HepG2 (cell line): ENCODE results near the gene APRT. TPM values are rescaled to one million over a fixed set of nuclear protein-coding genes. Genes with fewer than 3 reads are reported as not detected.
A peak's percentile ranks its signal among the peaks of the same experiment; 100 is the strongest.

Source experiments
- AKAP8 ChIP-seq: sonication (generic); formaldehyde crosslinking; IDR thresholded peaks from 2 replicates; pipeline ENCODE4 v1.5.1; 2020; ENCODE audit warnings: mild to moderate bottlenecking, missing genetic modification reagents
- ARID3A ChIP-seq: IDR thresholded peaks from 2 replicates; pipeline ENCODE4 v1.6.1; 2012; ENCODE audit warnings: low read depth, low read length, improper control_type of control experiment
- HCFC1 ChIP-seq: fragments of 150-350 bp; IDR thresholded peaks from 2 replicates; pipeline ENCODE4 v1.6.1; 2014; ENCODE audit warnings: low read depth, low read length
- HNF4A ChIP-seq: sonication (generic); formaldehyde crosslinking; IDR thresholded peaks from 2 replicates; pipeline ENCODE4 v1.4.0; 2020; ENCODE audit warnings: missing genetic modification reagents
- KDM6A ChIP-seq: IDR thresholded peaks from 2 replicates; pipeline ENCODE4 v1.6.1; 2016; ENCODE audit warnings: low read depth
- KLF11 ChIP-seq: IDR thresholded peaks from 2 replicates; pipeline ENCODE4 v1.6.1; 2016; ENCODE audit warnings: missing compliant biosample characterization
- LBX2 ChIP-seq: sonication (generic); formaldehyde crosslinking; IDR thresholded peaks from 2 replicates; pipeline ENCODE4 v1.5.0; 2020; ENCODE audit warnings: missing genetic modification reagents, mild to moderate bottlenecking, borderline replicate concordance
- MYPOP ChIP-seq: sonication (generic); formaldehyde crosslinking; IDR thresholded peaks from 2 replicates; pipeline ENCODE4 v1.8.1; 2023; ENCODE audit warnings: mild to moderate bottlenecking, moderate library complexity, missing genetic modification reagents
- PAX8 ChIP-seq: sonication (generic); formaldehyde crosslinking; IDR thresholded peaks from 2 replicates; pipeline ENCODE4 v1.8.0; 2022; ENCODE audit warnings: mild to moderate bottlenecking, missing genetic modification reagents, borderline replicate concordance
- PITX1 ChIP-seq: sonication (generic); formaldehyde crosslinking; IDR thresholded peaks from 2 replicates; pipeline ENCODE4 v1.5.1; 2020; ENCODE audit warnings: mild to moderate bottlenecking, missing genetic modification reagents
- PRDM4 ChIP-seq: sonication (generic); formaldehyde crosslinking; IDR thresholded peaks from 2 replicates; pipeline ENCODE4 v1.9.0; 2021; ENCODE audit warnings: missing genetic modification reagents, borderline replicate concordance
- RARG ChIP-seq: sonication (generic); formaldehyde crosslinking; IDR thresholded peaks from 2 replicates; pipeline ENCODE4 v1.4.0; 2020; ENCODE audit warnings: low read depth, mild to moderate bottlenecking, missing genetic modification reagents
- SAFB2 ChIP-seq: sonication (generic); formaldehyde crosslinking; IDR thresholded peaks from 2 replicates; pipeline ENCODE4 v1.5.1; 2020; ENCODE audit warnings: missing genetic modification reagents, low read depth, mild to moderate bottlenecking, borderline replicate concordance
- SP2 ChIP-seq: sonication (generic); formaldehyde crosslinking; IDR thresholded peaks from 2 replicates; pipeline ENCODE4 v1.5.1; 2020; ENCODE audit warnings: mild to moderate bottlenecking, missing genetic modification reagents
- TCF7 ChIP-seq: sonication (generic); IDR thresholded peaks from 2 replicates; pipeline ENCODE4 v1.6.1; 2016; ENCODE audit warnings: antibody characterized with exemption, low read depth
- ZBTB42 ChIP-seq: sonication (generic); formaldehyde crosslinking; IDR thresholded peaks from 2 replicates; pipeline ENCODE4 v1.5.0; 2020; ENCODE audit warnings: mild to moderate bottlenecking, missing genetic modification reagents
- ZFP1 ChIP-seq: IDR thresholded peaks from 2 replicates; pipeline ENCODE4 v1.6.1; 2016
- ZGPAT ChIP-seq: IDR thresholded peaks from 2 replicates; pipeline ENCODE4 v1.6.1; 2016; ENCODE audit warnings: mild to moderate bottlenecking
- ZNF10 ChIP-seq: sonication (generic); formaldehyde crosslinking; IDR thresholded peaks from 2 replicates; pipeline ENCODE4 v1.4.0; 2020; ENCODE audit warnings: mild to moderate bottlenecking, low read depth, missing genetic modification reagents, borderline replicate concordance
- ZNF430 ChIP-seq: sonication (generic); formaldehyde crosslinking; IDR thresholded peaks from 2 replicates; pipeline ENCODE4 v1.9.0; 2021; ENCODE audit warnings: mild to moderate bottlenecking, missing genetic modification reagents
- ZNF431 ChIP-seq: sonication (generic); formaldehyde crosslinking; IDR thresholded peaks from 2 replicates; pipeline ENCODE4 v1.9.0; 2022; ENCODE audit warnings: missing genetic modification reagents, low read depth, mild to moderate bottlenecking, borderline replicate concordance
- ZNF432 ChIP-seq: sonication (generic); formaldehyde crosslinking; IDR thresholded peaks from 2 replicates; pipeline ENCODE4 v1.5.0; 2020; ENCODE audit warnings: missing genetic modification reagents, mild to moderate bottlenecking, borderline replicate concordance
- ZNF563 ChIP-seq: sonication (generic); formaldehyde crosslinking; IDR thresholded peaks from 2 replicates; pipeline ENCODE4 v1.8.0; 2022; ENCODE audit warnings: mild to moderate bottlenecking, moderate library complexity, missing genetic modification reagents
- ZNF746 ChIP-seq: sonication (generic); formaldehyde crosslinking; IDR thresholded peaks from 2 replicates; pipeline ENCODE4 v1.8.0; 2022; ENCODE audit warnings: mild to moderate bottlenecking, missing genetic modification reagents
- polyA plus RNA-seq, 8 experiments: library from polyadenylated mRNA; depleted of rRNA in 3 of 8; stranded (reverse) in 7 of 8; unstranded in 1 of 8; fragments of >200 nt; fragmentation: Illumina TruSeq in 4 of 8; extraction: Trizol in 4 of 8; gene quantifications; 2 replicates each; pipeline versions ENCODE4 v1.2.1 to v1.2.3, GENCODE V29; 2011 to 2016; ENCODE audit warnings: low read depth in 4 of 8, missing spikeins in 1 of 8, mixed read lengths in 1 of 8; ENCODE audit not compliant: insufficient read depth in 1 of 8
- total RNA-seq, 5 experiments: library from RNA; depleted of rRNA; stranded (reverse); fragments of >200 nt; fragmentation: Illumina TruSeq; extraction: Trizol; gene quantifications; 2 replicates each; pipeline ENCODE4 v1.2.3, GENCODE V29; 2016; ENCODE audit warnings: low read depth in 1 of 5

The APRT gene
- total and polyA plus RNA-seq, 2 of the 13 experiments (the other 11 are each of a cell fraction or from before 2014, with no cell fraction given): 155 to 242 TPM

- TF ChIP-seq MYPOP (CRISPR knock-in tag) (no peak), ZNF430 (no peak), KLF11 (CRISPR knock-in tag) (no peak; the same call in 1 of the 2 replicates), SP2 (CRISPR knock-in tag) (no peak), TCF7 (no peak), ZNF746 (CRISPR knock-in tag) (no peak), PITX1 (CRISPR knock-in tag) (no peak), KDM6A (CRISPR knock-in tag) (0 out of 2 replicates have a peak, but pooled peaks have one; percentile 57), AKAP8 (CRISPR knock-in tag) (no peak; the same call in 1 of the 2 replicates), ZNF10 (CRISPR knock-in tag) (no peak), LBX2 (no peak), ZFP1 (no peak), PAX8 (CRISPR knock-in tag) (no peak), ZGPAT (CRISPR knock-in tag) (no peak), HNF4A (CRISPR knock-in tag) (peak; percentile 96), SAFB2 (CRISPR knock-in tag) (no peak), ZBTB42 (CRISPR knock-in tag) (no peak), ZNF563 (no peak), ZNF431 (CRISPR knock-in tag) (no peak), PRDM4 (CRISPR knock-in tag) (no peak), ARID3A (no peak), ZNF432 (CRISPR knock-in tag) (no peak), HCFC1 (no peak), RARG (no peak)
Observed at GRCh38 chr16:88787579-88788314, 24.0 kb downstream of the APRT start (continued).
